SK-N-DZ (cell line): ENCODE measurements around the gene C15orf62.

ENCODE experiments used
- DNase-seq: peaks from one replicate; pipeline ENCODE4 v3.0.0-alpha.2; 2015; ENCODE audit warnings: low spot score

C15orf62 gene

DNA sequence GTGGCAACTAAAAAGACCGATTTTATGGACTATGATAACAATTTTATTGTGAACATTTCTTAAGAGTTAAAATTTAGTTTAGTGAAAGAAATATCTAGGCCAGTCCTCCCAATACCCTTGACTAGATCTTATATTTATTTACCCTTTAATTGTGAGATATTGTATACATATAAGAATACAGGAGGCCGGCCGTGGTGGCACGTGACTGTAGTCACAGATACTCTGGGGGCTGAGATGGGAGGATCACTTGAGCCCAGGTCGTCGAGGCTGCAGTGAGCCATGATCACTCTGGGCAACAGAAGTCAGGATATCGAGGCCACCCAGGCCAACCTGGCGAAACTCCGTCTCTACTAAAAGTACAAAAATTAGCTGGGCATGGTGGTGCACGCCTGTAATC lies 14.0 kb upstream of the C15orf62 start:
- peak; percentile 54 for DNase-seq

DNA sequence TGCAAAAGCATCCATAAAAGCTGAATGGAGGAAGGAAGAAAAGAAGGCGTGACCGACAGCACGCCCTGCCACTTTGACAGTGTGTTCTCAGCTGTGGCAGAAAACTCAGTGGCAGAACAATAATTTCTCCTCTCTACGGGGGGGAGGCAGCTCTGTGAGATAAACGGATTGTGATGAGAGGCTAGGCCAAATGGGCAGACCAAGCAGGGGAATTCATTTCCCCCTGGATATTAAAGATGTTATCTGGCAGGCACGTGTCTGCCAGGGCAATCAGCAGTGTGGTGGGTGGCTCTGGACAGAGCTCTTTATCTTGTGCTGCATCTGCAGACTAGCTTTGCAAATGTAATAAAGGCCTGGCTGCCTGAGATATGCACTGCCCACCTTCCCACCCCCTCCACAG lies 12.8 kb upstream of the C15orf62 start:
- DNase-seq: peak; percentile 99

DNA sequence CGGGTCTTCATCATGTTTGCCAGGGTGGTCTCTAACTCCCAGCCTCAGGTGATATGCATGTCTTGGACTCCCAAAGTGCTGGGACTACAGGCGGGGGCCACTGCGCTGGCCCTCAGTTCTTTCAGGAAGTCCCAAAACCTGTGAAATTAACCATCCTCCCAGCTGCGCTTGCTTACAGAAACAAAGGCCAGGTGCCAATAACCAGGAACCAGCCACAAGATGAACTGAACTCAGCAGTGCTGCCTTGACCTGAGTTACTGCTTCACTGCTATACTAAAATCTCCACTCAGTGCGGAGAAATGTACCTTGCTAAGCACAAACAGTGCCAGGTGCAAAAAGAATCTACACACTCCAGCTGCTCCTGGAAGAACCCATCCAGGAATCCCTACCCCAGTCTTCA lies 9.8 kb upstream of the C15orf62 start:
- no peak for DNase-seq

DNA sequence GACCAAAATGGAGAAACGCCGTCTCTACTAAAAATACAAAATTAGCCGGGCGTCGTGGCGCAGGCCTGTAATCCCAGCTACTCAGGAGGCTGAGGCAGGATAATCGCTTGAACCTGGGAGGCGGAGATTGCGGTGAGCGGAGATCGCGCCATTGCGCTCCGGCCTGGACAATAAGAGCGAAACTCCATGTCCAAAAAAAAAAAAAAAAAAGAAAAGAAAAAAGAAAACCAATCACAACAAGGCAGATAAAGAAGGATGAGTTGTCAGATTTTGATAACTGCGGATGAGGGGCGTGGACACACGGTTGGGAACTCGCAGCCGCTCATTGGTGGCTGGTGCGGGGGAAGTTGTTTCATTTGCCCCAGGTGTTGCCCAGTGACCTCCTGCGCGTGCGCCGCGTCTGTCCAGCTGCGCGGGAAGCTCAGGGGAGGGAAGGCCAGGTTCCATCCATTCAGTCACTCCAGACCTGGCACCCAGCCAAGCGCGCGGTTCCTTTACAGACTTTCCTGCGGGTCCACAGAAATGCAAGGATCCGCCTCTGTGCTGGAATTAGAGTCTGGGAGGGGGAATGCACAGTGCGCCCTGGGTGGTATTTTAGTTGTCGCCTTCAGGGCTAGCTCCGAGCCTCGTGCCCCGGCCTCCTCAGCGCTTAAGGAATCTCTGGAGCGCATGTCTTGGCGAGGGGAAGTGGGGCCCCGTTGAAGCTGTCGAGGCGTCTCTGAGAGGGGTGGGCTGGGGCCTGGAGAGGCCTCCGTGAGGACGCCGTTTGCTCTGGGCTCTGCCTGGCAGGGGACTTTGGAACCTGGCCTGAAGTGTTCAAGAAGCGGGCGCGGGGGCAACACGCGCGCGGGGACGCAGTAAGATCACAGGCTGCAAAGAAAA lies 6.6 kb upstream of the C15orf62 start:
- peak; percentile 57 for DNase-seq

DNA sequence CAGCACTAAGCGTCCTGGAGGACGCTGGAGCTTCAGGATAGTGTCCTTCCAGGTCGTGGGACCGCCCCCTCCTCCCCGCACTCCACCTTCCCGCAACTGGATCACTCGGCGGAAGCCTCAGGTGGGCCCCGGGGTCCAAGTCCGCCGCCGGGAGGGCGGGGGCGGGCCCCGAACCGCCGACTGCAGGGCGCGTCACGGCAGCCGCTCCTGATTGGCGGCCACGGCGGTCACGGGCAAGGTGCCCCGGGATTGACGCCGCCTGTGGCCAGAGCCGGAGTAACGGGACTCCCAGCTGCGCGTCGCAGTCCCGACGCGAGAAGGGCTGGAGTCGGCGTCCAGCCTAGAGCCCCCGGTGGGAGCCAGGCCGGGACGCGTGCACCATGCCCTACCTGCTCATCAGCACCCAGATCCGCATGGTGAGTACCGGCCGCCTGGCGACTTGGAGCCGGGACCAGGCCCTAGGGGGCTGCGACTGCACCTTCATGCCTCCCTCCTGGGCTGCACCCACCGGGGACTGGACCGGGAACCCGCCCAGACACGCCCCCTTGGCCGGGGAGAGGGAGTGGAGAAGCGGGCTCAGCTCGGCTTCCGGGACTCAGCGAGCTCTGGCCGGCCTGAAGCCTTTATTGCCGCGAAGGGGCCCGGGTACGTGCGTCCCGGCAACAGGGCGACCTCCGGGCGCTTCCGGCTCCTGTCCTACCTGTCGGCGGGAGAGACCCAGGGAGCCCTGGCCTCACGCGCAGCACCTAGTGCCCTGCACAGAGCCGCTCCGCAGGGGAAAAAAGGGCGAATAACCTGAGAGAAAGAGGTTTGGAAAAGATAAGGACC lies 5.8 kb upstream of the C15orf62 start, which contains the start of gene GCHFR:
TSS of gene GCHFR (plus strand) at position 268 of the 828 bp plus-strand sequence. CDS start at position 381, 113 bp downstream.
- peak; percentile 44 for DNase-seq

DNA sequence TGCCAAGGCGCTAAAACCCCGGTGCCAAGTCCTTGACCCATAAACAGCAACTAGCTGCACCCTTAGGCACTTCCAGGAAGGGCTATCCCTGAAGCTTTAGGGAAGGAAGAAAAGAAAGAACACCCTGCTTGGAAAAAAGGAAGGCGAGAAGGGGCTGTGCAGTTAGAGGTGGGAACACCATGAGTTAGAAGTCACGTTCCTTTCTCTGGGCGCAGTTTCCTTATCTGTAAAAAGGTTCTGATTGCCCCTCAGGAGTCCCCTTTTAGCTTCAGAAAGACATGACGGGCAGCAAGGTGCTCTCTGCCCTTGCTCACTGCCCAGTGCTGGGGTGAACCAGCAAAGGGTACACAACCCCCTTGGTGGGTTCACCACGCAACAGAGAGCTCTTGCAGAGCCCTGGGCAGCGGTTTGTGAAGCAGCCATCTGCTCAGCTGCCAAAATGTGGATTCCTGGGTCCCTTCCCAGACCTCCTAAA lies 5.1 kb upstream of the C15orf62 start:
- DNase-seq: no peak

DNA sequence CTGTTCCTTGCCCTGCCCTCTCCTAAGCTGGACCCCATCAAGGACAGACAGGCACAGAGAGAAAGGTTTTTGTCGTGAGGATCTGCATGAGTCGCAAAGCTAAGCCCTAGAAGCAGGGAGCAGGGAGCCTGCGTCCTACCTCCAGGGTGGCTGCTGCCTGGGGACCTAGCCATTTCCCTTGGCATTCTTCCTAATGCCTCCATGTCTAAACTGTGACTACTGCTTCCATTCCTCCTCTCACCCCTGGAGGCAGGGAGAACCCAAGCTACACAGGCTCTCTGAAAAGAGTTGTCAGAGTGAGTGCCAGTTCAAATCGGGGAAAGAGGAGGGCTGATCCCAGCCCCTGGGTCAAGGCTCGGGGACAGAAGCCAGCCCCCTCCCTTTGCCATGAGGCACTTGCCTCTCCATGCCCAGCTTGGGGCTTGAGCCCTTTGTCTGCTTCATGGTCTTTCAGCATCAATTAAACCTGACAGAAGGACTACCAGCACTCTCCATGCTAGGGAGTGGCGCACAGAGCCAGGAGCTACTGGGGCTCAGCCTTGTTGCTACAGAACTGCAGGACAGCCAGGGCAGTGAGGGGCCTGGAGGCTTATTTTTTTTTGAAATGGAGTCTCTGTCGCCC lies 3.5 kb upstream of the C15orf62 start:
- DNase-seq: peak; percentile 54

DNA sequence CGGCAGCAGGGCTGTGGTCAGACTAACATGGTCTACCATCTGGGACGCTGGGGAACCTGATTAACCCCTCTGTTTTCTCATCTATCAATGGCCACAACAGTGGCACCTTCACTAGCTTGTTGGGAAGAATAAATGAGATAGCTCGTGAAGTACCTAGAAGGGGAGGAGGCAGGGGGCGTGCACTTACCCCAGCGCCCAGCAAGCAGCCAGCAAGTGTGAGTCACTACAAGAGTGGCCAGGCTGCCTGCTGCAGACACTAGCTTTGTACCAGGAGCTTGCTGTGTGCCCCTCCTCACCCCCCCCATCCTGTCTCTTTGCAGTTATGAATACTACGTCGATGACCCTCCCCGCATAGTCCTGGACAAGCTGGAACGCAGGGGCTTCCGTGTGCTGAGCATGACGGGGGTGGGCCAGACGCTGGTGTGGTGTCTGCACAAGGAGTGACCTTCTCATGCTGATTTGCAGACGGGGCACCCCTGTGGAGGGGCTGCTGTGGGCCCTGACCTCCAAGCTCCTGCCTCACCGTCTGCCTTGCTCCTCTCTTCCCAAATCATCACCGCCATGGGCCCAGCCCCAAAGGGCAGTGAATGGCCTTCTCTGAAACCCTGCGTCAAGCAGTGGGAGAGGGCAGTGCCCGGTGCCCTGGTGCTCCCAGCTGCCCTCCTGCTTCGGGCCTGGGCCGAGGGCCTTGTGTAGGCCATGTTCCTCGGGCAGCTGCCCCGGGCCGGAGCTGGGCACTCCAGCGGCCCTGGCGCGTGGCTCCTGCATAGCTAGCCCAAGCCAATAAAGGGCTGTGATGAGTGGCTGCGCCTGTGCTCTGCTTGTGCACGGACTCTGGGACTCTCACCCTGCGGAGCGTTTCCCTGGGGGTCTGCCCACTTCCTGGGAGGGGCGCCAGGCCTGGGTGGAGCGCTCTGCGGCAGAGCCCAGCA lies 2.6 kb upstream of the C15orf62 start:
- DNase-seq: no peak

DNA sequence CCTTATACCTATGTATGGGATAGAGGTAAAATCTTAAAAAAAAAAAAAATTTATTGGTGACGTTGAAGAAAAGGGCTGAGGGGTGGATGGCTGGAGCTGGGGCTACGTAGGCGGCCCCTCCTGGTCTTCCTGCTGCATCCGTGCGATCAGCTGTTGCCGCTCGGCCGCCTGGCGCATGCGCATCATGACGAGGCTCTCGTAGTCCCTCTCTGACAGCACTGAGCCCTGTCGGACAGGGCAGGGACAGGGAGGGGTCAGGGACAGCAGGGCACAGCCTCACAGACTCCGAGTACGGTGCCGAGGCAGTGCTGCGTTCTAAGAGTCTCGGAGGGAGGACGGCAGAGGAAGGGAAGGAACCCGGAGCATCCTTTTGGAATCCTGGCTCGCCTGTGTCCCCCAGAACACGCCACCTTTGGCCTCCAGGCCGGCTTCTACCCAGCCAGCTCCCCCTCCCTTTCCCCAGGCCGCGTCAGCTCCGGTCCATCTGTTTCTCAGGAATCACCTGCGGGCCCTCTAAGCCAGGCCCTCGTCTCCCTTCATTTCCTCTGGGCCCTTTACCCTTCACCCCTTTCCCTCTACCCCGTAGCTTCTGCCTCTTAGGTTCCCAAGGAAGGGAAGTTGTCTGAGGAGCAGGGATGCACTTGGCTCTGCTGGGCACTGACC lies 1.8 kb upstream of the C15orf62 start:
- DNase-seq: no peak

DNA sequence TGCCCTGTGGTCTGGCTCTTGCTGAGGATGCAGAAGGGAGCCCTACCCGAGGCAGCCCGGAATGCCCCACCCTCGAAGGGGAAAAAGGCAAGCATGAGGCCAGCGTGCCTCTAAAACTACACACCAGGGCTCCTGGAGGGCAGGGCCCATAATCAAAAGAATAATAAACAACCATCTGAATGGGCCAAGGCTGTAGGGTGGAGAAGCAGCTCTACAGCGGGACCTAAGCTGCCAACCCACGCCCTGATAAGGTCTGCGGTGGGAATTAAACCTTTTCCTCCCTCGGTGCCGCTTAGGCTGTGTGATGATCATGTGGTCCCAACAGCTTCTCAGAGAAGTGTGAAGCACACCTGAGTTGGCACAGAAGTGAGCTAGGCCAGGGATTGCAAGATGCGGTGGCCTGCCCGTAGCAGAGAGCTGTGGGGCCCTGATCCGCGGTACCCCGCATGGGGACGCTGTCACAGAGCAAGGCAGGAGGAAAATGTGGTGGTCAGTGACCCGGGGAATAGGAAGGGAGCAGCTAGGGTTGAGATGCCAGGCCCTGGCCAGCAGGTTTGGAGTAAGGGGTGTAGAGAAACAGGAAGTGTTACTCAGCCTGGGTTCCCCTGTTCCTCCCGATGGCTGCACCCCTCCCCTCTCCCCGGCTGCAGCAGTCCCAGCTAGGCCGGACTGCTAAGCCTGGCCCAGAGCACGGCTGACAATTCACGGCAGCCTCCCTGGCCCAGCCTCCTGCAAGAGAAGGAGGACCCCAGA lies 1.1 kb upstream of the C15orf62 start:
- DNase-seq: no peak

DNA sequence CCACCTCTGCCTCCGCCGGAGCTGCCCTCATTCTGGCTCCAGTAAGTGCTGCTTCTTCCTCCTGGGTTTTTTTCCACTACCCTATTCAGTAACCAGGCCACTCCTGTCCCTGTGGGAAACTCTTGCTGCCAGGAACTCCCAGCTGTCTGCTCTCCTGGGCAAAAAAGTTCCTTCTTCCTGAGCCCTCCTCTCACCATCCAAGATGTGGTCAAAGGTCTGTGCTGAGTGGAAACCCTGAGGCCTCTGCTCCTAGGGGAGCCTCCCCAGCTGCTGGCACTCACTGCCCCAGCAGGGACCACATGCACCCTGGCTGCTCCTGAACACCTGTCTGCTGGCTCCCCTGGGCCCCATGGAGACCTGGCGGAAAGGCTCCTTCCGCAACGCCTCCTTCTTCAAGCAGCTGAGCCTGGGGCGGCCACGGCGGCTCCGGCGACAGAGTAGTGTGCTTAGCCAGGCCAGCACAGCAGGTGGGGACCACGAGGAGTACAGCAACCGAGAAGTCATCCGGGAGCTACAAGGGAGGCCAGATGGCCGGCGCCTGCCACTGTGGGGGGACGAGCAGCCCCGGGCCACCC lies 454 bp downstream of the C15orf62 start:
- peak; percentile 53 for DNase-seq

DNA sequence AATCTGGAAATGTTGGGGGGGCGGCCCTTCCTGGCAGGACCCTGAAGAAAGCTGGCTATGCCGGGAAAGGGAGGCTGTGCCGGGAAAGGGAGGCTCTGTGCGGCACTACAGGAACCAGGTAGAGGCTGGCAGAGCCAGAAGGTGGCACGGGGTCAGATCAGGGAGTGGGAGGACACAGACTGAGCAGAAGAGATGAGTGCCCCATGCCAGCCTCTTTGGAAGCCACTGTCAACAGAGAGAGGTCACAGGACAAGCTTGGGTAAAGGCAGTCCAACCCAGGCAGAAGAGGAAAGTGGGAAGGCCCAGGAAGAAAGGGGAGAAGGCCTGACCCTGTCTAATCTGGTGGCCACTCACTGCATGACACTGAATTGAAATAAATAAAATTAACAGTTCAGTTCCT lies 1.5 kb downstream of the C15orf62 start:
- no peak for DNase-seq

DNA sequence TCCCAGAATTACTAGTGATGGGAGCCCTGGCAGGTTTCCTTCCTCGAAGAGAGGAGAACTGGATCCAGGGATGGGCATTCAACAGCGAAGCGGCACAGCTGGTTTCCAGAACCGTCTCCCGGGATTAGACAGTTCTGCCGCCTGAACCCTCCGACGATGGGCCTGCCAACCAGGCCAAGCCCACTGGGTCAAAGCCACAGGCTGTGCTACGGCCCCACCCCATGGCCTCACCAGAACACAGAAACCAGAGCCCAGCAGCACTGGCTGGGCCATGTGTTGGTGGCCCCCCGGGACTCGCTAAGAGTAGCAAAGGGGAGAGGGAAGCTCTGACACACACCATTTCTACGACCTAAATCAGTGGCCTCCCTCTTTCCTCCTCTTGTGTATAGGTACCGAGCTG lies 2.2 kb downstream of the C15orf62 start:
- no peak for DNase-seq

DNA sequence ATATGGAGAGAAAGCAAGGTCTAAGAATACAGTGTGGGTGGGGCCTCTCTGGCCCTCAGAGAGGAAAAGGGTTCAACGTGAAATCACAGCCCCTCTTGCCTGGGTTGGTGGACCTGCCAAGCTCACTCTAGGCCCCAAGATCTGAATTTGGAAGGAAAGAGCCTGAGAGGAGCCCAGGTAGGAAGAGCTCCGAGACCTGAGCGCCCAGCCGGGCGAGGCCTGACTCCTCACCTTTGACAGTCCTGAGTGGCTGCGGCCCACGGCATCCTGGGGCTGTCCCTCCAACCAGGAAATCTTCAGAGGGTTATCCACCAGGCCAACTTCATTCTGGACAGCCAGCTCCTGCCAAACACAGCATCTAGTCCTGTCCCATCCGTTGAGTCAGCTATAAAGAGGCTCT lies 3.7 kb downstream of the C15orf62 start:
- no peak for DNase-seq

DNA sequence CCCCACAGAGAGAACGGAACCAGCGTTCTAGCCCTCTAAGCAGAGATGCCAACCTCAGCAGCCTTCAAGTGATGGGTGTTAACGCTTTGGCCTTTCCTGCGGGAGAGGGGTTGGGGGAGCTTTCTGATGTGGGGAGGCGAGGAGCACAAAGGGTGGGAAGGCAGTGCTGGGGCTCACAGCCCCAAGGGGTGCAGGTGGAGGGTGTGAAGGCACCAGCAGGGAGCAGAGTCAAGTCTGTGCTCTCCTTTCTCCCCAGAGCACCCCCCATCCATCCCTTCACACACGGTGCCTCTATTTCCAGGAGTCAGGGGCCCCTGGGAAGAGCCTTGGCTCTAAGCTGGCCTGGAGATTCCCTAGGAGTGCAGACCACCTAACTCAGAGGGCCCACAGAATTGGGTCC lies 4.1 kb downstream of the C15orf62 start:
- no peak for DNase-seq

DNA sequence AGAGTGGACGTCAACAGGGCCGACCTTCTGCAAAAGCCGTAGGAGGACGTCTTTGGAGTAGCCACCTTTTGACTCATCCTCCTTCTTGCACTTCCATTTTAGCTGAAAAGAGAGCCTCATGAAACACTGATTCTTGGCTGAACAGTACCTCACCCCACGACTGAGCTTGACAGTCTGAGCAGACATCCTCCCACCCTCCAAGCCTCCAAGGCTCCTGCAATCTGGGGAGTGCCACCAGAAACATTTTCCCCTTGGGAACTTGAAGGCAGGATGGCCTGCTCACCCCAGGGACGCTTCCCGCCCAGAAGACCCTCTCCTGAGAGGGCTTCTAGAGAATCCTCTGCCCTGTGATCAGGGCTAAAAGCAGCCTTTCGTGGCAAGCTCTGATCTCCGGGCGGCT lies 5.2 kb downstream of the C15orf62 start:
- no peak for DNase-seq

DNA sequence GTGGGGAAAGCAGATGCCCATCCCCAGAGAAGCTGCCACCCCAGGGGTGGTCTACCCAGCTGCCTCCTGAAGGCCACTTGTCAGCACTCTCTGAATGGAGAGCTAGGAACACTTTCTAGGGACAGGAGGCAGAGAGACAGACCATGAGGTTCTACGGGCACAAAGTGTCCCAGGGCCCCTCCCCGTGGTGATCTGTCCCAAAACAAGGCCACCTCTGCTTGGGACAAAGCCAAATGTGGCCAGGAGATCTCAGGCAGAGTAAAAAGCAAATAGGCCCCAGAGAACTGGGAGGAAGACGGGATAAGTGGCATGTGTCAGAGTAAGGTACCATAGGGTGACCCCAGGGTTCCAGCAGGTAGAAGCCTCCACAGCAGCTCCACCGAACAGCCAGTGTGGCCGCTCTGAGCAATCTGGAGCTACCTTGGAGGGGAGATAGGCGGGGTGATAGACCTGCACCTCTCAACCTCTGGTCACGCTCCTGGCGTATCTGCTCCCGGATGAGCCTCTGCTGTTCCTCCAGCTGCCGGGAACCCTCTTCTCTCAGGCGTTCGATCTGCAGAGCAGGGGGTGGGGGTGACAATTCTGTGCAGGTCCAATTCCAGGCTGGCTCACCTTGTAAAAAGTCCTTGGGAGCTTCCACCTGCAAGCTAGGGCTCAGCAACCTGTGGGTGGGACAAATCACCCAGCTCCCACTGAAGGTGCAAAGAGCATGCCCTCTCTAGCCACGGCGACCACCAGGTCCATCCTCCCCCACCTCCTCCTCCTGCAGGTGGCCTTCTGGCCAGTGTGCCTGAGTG lies 6.2 kb downstream of the C15orf62 start:
- no peak for DNase-seq

DNA sequence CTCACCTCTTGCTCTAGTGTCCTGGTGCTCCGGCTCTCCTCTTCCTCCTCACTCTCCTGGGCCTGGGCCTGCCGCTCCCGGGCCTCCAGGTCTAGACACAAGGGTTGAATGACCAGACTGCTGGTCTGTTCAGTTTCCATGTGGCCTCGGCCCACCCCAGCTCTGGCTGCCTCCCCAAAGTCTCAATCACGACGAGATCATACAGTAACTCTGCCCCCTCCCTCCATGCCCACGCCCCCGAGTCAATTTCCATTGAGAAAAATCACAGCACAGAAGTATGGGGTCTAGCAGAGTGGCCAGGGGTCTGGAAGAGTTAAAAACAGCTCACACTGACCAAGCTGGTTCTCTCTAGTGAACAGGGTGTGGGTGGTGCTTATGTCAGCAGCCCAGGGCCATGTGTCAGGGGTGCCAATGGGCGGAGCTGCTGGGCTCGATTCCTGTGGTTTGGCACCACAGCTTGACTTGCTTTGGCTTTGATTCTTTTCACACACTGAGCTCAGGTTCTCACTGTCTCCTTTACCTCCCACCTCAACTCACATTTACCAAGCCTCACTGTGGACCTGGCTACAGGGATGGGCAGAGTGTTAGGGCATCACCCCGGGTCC lies 6.9 kb downstream of the C15orf62 start:
- no peak for DNase-seq
